ENCODE data around the gene SMIM35.

Gene SMIM35

DNA sequence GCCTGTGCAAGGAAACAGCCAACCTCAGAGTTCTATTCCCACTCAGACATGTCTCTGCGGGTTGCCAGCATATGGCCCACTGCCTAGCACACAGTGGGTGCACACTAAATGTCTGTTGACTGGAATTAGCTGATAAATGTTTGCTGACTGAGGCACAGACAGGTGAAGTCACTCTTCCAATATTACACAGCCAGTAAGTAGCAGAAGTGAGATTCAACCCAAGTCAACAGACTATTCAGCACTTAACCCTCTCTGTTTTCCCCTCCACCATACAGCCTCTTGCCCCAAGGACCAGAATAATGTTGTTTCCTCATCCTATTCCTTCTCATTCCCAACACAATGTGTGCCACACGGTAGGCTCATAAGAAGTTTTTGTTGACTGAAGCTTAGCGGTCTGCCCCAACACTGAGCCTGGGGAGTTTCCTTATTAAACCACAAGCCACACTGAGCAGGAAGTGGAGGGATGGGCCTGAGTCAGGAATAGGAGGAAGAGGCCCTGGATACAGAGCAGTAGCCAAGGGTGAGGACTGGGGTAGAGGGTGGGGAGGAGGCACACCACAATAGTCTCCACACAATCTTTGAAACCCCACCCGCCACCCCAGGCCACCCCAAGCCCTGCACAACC lies 116.3 kb downstream of the SMIM35 start:
- Mint-ChIP-seq H3K9me3 (no peaks in the 10 kb centered on the region), H3K27ac (peak overlapping the region; percentile 100), H3K4me3 (peak overlapping the region; percentile 50), H3K27me3 (no peaks in the 10 kb centered on the region), H3K4me1 (ENCODE audit: low read depth) (peaks cover 78% of the 10 kb centered on the region), H3K36me3 (ENCODE audit: low read depth) (no peaks in the 10 kb centered on the region)
- intact Hi-C loops (cut with micrococcal nuclease) = no loop called here

- intact Hi-C loops (cut with micrococcal nuclease) = no loop called here
- Mint-ChIP-seq H3K9me3 (no peaks in the 10 kb centered on the region), H3K36me3 (ENCODE audit: low read depth) (no peaks in the 10 kb centered on the region), H3K4me1 (ENCODE audit: low read depth) (peaks cover 68% of the 10 kb centered on the region), H3K4me3 (no peak overlapping the region), H3K27me3 (no peaks in the 10 kb centered on the region), H3K27ac (peak overlapping the region; percentile 100)
Observed at GRCh38 chr11:117969160-117969991, 117.4 kb downstream of the SMIM35 start.

GRCh38 chr11:117966908-117967307 lies 119.9 kb downstream of the SMIM35 start:
- Mint-ChIP-seq H3K9me3 (no peaks in the 10 kb centered on the region), H3K27me3 (no peaks in the 10 kb centered on the region), H3K36me3 (ENCODE audit: low read depth) (no peaks in the 10 kb centered on the region), H3K4me3 (no peak overlapping the region), H3K27ac (peak overlapping the region; percentile 9), H3K4me1 (ENCODE audit: low read depth) (peaks cover 48% of the 10 kb centered on the region)
- intact Hi-C loops (cut with micrococcal nuclease) = no loop called here

DNA sequence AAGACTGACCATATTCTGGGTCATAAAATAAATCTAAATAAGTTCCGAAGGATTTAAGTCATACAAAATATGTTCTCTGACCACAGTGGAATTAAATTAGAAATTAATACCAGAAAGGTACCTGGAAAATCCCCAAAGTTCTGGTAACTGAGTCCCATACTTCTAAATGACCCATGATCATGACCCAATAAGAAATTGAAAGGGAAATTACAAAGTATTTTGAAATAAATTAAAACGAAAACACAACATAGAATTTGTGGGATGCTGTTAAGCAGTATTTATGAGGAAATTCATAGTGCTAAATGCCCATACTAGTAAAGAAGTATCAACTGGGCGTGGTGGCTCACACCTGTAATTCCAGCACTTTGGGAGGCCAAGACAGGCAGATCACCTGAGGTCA lies 123.9 kb downstream of the SMIM35 start:
- intact Hi-C loops (cut with micrococcal nuclease) = no loop called here
- Mint-ChIP-seq H3K36me3 (ENCODE audit: low read depth) (peaks cover 13% of the 10 kb centered on the region), H3K4me1 (ENCODE audit: low read depth) (peaks cover 45% of the 10 kb centered on the region), H3K9me3 (peaks cover 14% of the 10 kb centered on the region), H3K27ac (no peak overlapping the region), H3K27me3 (no peaks in the 10 kb centered on the region), H3K4me3 (no peak overlapping the region)

GRCh38 chr11:117961896-117962295 lies 124.9 kb downstream of the SMIM35 start:
- intact Hi-C loops (cut with micrococcal nuclease) = no loop called here
- H3K36me3 Mint-ChIP-seq (ENCODE audit: low read depth) = peaks cover 23% of the 10 kb centered on the region
- H3K27ac Mint-ChIP-seq = peak overlapping the region; percentile 54
- H3K9me3 Mint-ChIP-seq = peaks cover 24% of the 10 kb centered on the region
- H3K27me3 Mint-ChIP-seq = no peaks in the 10 kb centered on the region
- H3K4me1 Mint-ChIP-seq (ENCODE audit: low read depth) = peaks cover 51% of the 10 kb centered on the region
- H3K4me3 Mint-ChIP-seq = no peak overlapping the region

DNA sequence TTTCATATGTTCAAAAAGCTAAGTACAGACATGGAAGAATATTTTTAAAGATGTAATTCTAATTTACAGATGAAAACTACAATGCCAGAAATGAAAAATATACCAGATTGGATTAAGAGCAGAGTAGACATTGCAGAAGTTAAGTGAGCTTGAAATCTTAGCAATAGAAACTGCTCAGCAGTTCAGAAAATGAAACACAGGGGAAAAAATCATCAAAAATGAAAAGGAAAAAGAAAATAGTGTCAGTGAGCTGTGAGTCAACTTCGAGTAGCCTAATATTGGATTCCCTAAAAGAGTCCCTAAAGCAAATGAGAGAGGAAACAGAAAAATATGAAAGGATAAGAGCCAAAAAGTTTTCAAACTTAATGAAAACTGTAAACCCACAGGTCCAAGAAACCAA lies 126.4 kb downstream of the SMIM35 start:
- peaks cover 23% of the 10 kb centered on the region for H3K36me3 Mint-ChIP-seq (ENCODE audit: low read depth)
- H3K4me1 Mint-ChIP-seq (ENCODE audit: low read depth) = peaks cover 60% of the 10 kb centered on the region
- peak overlapping the region; percentile 2 for H3K4me3 Mint-ChIP-seq
- H3K27me3 Mint-ChIP-seq = no peaks in the 10 kb centered on the region
- peaks cover 32% of the 10 kb centered on the region for H3K9me3 Mint-ChIP-seq
- intact Hi-C loops (cut with micrococcal nuclease) = no loop called here
- peak overlapping the region; percentile 98 for H3K27ac Mint-ChIP-seq

- no peaks in the 10 kb centered on the region for H3K27me3 Mint-ChIP-seq
- peaks cover 62% of the 10 kb centered on the region for H3K4me1 Mint-ChIP-seq (ENCODE audit: low read depth)
- peak overlapping the region; percentile 98 for H3K27ac Mint-ChIP-seq
- H3K36me3 Mint-ChIP-seq (ENCODE audit: low read depth) = peaks cover 23% of the 10 kb centered on the region
- peak overlapping the region; percentile 68 for H3K4me3 Mint-ChIP-seq
- peaks cover 32% of the 10 kb centered on the region for H3K9me3 Mint-ChIP-seq
- intact Hi-C loops (cut with micrococcal nuclease) = no loop called here
Observed at GRCh38 chr11:117959438-117960149, 127.2 kb downstream of the SMIM35 start.

- H3K9me3 Mint-ChIP-seq = peaks cover 32% of the 10 kb centered on the region
- intact Hi-C loops (cut with micrococcal nuclease) = no loop called here
- H3K27ac Mint-ChIP-seq = peak overlapping the region; percentile 98
- H3K27me3 Mint-ChIP-seq = no peaks in the 10 kb centered on the region
- peaks cover 67% of the 10 kb centered on the region for H3K4me1 Mint-ChIP-seq (ENCODE audit: low read depth)
- no peak overlapping the region for H3K4me3 Mint-ChIP-seq
- H3K36me3 Mint-ChIP-seq (ENCODE audit: low read depth) = peaks cover 23% of the 10 kb centered on the region
Observed at GRCh38 chr11:117958949-117959348, 127.8 kb downstream of the SMIM35 start.

Data from dendritic cell treated with granulocyte-macrophage colony-stimulating factor and Interleukin-4, amounts not matched to agents 40 ng/mL and 50 ng/mL, for 4 days (primary cell).